CD4-positive, alpha-beta T cell treated with Interleukin-1 beta for 1 hour (primary cell): Measurements from ENCODE around the gene ZFP36.
"Not testable (repeated sequence)": the region's sequence is repeated elsewhere in the genome, so short reads cannot be mapped to it uniquely, and the experiment has no call there.

ENCODE experiments used
- DNase-seq, 2 donors: peaks; one replicate each; pipeline ENCODE4 v3.0.0-alpha.2; 2020 to 2022

The ZFP36 gene

GRCh38 chr19:39446365-39447084, 39.9 kb downstream of the ZFP36 start:
- no peak for DNase-seq

- no peak for DNase-seq
These were observed 41.6 kb downstream of the ZFP36 start for GRCh38 chr19:39448271-39448670.

- DNase-seq = no peak
These were observed 42.6 kb downstream of the ZFP36 start for GRCh38 chr19:39449116-39449797.

GRCh38 chr19:39451257-39451656, 44.6 kb downstream of the ZFP36 start:
- not testable (repeated sequence) for DNase-seq
